K562 (cell line): ENCODE results near the gene RBM4B. TPM values are rescaled to one million over a fixed set of nuclear protein-coding genes. Genes with fewer than 3 reads are reported as not detected.

Experiments used
- COPS2 ChIP-seq: fragments of 450-650 bp; conservative IDR thresholded peaks from 2 replicates; pipeline ENCODE4 v1.6.1; 2016; ENCODE audit warnings: mild to moderate bottlenecking, moderate library complexity
- EP300 ChIP-seq: IDR thresholded peaks from 2 replicates; pipeline ENCODE4 v1.6.1; 2012; ENCODE audit warnings: low read length, improper control_type of control experiment
- ERF ChIP-seq: fragments of 450-650 bp; formaldehyde crosslinking; IDR thresholded peaks from 2 replicates; pipeline ENCODE4 v1.4.0; 2020; ENCODE audit warnings: mild to moderate bottlenecking, mixed read lengths
- GABPA ChIP-seq: fragments of 200-800 bp; sonication (Bioruptor generic); conservative IDR thresholded peaks from 2 replicates; pipeline ENCODE4 v1.6.1; 2016; ENCODE audit warnings: low read depth, missing genetic modification characterization, missing compliant biosample characterization
- HMG20B ChIP-seq: fragments of 250-450 bp; sonication (Bioruptor Pico); IDR thresholded peaks from 2 replicates; pipeline ENCODE4 v1.5.0; 2021; ENCODE audit warnings: mild to moderate bottlenecking
- HOXB6 ChIP-seq: fragments of 250-450 bp; sonication (Bioruptor Pico); IDR thresholded peaks from 2 replicates; pipeline ENCODE4 v1.5.1; 2022; ENCODE audit warnings: mild to moderate bottlenecking, borderline replicate concordance
- MBD2 ChIP-seq: sonication (generic); IDR thresholded peaks from 2 replicates; pipeline ENCODE4 v1.6.1; 2016; ENCODE audit warnings: low read depth, borderline replicate concordance
- NFIX ChIP-seq: fragments of 250-450 bp; sonication (Bioruptor Pico); IDR thresholded peaks from 2 replicates; pipeline ENCODE4 v1.4.0; 2020; ENCODE audit warnings: low read depth, mild to moderate bottlenecking, moderate library complexity
- NRF1 ChIP-seq, 2 experiments: fragments of 450-650 bp; IDR thresholded peaks in 1 of 2; conservative IDR thresholded peaks in 1 of 2; 2 replicates each; pipeline ENCODE4 v1.6.1; 2014; ENCODE audit warnings: mild to moderate bottlenecking in 2 of 2
- PHB2 ChIP-seq: fragments of 450-650 bp; IDR thresholded peaks from 2 replicates; pipeline ENCODE4 v1.6.1; 2017; ENCODE audit warnings: low read depth
- RBFOX2 ChIP-seq: fragments of 200-400 bp; formaldehyde crosslinking; IDR thresholded peaks from 2 replicates; pipeline ENCODE4 v1.6.1; 2017; ENCODE audit warnings: low read depth, mild to moderate bottlenecking, low read length, moderate library complexity
- RNF2 ChIP-seq: sonication (generic); IDR thresholded peaks from 2 replicates; pipeline ENCODE4 v1.6.1; 2016
- STAT5A ChIP-seq: IDR thresholded peaks from 2 replicates; pipeline ENCODE4 v1.6.1; 2012; ENCODE audit warnings: low read length, inconsistent platforms, borderline replicate concordance
- TAF9B ChIP-seq: fragments of 450-650 bp; IDR thresholded peaks from 2 replicates; pipeline ENCODE4 v1.6.1; 2018; ENCODE audit warnings: mild to moderate bottlenecking; ENCODE audit not compliant: partially characterized antibody
- TRIM28 ChIP-seq: fragments of 450-650 bp; IDR thresholded peaks from 2 replicates; pipeline ENCODE4 v1.6.1; 2017
- ZNF253 ChIP-seq: fragments of 250-450 bp; sonication (Bioruptor Pico); conservative IDR thresholded peaks from 2 replicates; pipeline ENCODE4 v1.6.1; 2021; ENCODE audit warnings: mild to moderate bottlenecking
- ZNF354B ChIP-seq: fragments of 250-450 bp; sonication (Bioruptor Pico); IDR thresholded peaks from 2 replicates; pipeline ENCODE4 v1.4.0; 2020
- polyA plus RNA-seq, 8 experiments: library from polyadenylated mRNA; depleted of rRNA in 4 of 8; stranded (reverse) in 5 of 8; unstranded in 3 of 8; fragments of >200 nt; fragmentation: Nextera tagmentation in 2 of 8; fragmentation: Illumina TruSeq in 1 of 8; extraction: Ambion mirVana in 2 of 8; extraction: Trizol in 1 of 8; gene quantifications; 2 replicates each; pipeline versions ENCODE4 v1.2.1 to v1.2.3, GENCODE V29; 2011 to 2014; ENCODE audit warnings: inconsistent platforms in 1 of 8, missing spikeins in 1 of 8
- total RNA-seq, 7 experiments: library from RNA; depleted of rRNA in 6 of 7; stranded (reverse); fragments of >200 nt in 6 of 7; fragmentation: Illumina TruSeq in 2 of 7; extraction: Trizol in 2 of 7; gene quantifications; 2 replicates each; pipeline versions ENCODE4 v1.2.1 to v1.2.3, GENCODE V29; 2011 to 2021; ENCODE audit warnings: low replicate concordance in 1 of 7
- TF ChIP-seq, protein P1 (sequence below): fragments of 450-650 bp; IDR thresholded peaks from 2 replicates; pipeline ENCODE4 v1.6.1; 2018; ENCODE audit not compliant: partially characterized antibody
- TF ChIP-seq, protein P2 (sequence below): fragments of 450-650 bp; formaldehyde crosslinking; IDR thresholded peaks from 2 replicates; pipeline ENCODE4 v1.4.0; 2022; ENCODE audit warnings: missing genetic modification characterization
- TF ChIP-seq, protein P3 (sequence below), 2 experiments: fragments of 450-650 bp in 1 of 2; sonication (generic) in 1 of 2; formaldehyde crosslinking in 1 of 2; IDR thresholded peaks in 1 of 2; conservative IDR thresholded peaks in 1 of 2; 2 replicates each; pipeline versions ENCODE4 v1.6.1 to v1.8.1; 2016 to 2023; ENCODE audit warnings: mild to moderate bottlenecking in 2 of 2, moderate library complexity in 2 of 2, inconsistent platforms in 1 of 2, missing genetic modification reagents in 1 of 2
- TF ChIP-seq, protein P4 (sequence below): sonication (generic); formaldehyde crosslinking; IDR thresholded peaks from 2 replicates; pipeline ENCODE4 v1.8.1; 2023; ENCODE audit warnings: mild to moderate bottlenecking, missing genetic modification reagents

Gene RBM4B
- total and polyA plus RNA-seq, 9 of the 15 experiments (the other 6 are each of a cell fraction or from before 2014, with no cell fraction given) = 14.6 to 39.9 (median 23.3) TPM

DNA sequence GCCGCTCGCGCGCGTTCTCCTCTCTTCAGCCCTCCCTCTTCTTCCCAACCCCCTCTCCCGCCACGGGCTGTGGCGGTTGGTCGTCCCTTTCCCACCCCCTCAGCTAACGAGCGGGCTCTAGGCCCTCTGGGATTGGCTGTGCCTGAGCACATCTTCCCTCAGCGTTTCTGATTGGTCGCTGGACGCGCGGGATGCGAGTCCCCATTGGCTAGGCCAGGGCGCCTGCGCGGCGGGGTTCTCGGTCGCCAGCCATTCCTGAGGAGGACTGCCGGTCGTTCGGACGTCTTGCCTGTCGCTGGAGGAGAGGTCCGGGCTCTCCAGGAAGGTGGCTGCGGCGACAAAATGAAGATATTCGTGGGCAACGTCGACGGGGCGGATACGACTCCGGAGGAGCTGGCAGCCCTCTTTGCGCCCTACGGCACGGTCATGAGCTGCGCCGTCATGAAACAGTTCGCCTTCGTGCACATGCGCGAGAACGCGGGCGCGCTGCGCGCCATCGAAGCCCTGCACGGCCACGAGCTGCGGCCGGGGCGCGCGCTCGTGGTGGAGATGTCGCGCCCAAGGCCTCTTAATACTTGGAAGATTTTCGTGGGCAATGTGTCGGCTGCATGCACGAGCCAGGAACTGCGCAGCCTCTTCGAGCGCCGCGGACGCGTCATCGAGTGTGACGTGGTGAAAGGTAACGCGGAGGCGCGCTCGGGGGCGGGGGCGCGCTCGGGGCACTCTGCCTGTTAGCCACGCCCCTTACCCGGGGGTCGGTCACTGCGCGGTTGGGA is 61.1 kb downstream of the RBM4B start, which contains the start of gene RBM14 (continued):
- TF ChIP-seq, protein P1, sequence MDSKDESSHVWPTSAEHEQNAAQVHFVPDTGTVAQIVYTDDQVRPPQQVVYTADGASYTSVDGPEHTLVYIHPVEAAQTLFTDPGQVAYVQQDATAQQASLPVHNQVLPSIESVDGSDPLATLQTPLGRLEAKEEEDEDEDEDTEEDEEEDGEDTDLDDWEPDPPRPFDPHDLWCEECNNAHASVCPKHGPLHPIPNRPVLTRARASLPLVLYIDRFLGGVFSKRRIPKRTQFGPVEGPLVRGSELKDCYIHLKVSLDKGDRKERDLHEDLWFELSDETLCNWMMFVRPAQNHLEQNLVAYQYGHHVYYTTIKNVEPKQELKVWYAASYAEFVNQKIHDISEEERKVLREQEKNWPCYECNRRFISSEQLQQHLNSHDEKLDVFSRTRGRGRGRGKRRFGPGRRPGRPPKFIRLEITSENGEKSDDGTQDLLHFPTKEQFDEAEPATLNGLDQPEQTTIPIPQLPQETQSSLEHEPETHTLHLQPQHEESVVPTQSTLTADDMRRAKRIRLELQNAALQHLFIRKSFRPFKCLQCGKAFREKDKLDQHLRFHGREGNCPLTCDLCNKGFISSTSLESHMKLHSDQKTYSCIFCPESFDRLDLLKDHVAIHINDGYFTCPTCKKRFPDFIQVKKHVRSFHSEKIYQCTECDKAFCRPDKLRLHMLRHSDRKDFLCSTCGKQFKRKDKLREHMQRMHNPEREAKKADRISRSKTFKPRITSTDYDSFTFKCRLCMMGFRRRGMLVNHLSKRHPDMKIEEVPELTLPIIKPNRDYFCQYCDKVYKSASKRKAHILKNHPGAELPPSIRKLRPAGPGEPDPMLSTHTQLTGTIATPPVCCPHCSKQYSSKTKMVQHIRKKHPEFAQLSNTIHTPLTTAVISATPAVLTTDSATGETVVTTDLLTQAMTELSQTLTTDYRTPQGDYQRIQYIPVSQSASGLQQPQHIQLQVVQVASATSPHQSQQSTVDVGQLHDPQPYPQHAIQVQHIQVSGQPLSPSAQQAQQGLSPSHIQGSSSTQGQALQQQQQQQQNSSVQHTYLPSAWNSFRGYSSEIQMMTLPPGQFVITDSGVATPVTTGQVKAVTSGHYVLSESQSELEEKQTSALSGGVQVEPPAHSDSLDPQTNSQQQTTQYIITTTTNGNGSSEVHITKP = peak; percentile 59
- TF ChIP-seq ZNF354B (CRISPR knock-in tag) = no peak
- TF ChIP-seq COPS2 = no peak
- TF ChIP-seq, protein P2, sequence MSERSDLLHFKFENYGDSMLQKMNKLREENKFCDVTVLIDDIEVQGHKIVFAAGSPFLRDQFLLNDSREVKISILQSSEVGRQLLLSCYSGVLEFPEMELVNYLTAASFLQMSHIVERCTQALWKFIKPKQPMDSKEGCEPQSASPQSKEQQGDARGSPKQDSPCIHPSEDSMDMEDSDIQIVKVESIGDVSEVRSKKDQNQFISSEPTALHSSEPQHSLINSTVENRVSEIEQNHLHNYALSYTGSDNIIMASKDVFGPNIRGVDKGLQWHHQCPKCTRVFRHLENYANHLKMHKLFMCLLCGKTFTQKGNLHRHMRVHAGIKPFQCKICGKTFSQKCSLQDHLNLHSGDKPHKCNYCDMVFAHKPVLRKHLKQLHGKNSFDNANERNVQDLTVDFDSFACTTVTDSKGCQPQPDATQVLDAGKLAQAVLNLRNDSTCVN = no peak
- peak; percentile 99 for TF ChIP-seq RBFOX2
- 0 out of 2 replicates have a peak, but pooled peaks have one; percentile 62 for TF ChIP-seq HMG20B
- peak; percentile 66 for TF ChIP-seq EP300
- 0 out of 2 replicates have a peak, but pooled peaks have one; percentile 48 for TF ChIP-seq GABPA (tag)
- TF ChIP-seq, protein P3, sequence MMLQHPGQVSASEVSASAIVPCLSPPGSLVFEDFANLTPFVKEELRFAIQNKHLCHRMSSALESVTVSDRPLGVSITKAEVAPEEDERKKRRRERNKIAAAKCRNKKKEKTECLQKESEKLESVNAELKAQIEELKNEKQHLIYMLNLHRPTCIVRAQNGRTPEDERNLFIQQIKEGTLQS (IDR thresholded peaks at IDR 0.05) = peak; percentile 32
- TF ChIP-seq, protein P3 (CRISPR knock-in tag; conservative IDR thresholded peaks at IDR 0.05) = 0 out of 2 replicates have a peak, but pooled peaks have one; percentile 10
- TF ChIP-seq, protein P4, sequence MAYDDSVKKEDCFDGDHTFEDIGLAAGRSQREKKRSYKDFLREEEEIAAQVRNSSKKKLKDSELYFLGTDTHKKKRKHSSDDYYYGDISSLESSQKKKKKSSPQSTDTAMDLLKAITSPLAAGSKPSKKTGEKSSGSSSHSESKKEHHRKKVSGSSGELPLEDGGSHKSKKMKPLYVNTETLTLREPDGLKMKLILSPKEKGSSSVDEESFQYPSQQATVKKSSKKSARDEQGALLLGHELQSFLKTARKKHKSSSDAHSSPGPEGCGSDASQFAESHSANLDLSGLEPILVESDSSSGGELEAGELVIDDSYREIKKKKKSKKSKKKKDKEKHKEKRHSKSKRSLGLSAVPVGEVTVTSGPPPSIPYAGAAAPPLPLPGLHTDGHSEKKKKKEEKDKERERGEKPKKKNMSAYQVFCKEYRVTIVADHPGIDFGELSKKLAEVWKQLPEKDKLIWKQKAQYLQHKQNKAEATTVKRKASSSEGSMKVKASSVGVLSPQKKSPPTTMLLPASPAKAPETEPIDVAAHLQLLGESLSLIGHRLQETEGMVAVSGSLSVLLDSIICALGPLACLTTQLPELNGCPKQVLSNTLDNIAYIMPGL = peak; percentile 52; the same call in 1 of the 2 replicates
- TF ChIP-seq PHB2 = no peak
- TF ChIP-seq HOXB6 (CRISPR knock-in tag) = no peak
- no peak for TF ChIP-seq NFIX (CRISPR knock-in tag)
- peak; percentile 97 for TF ChIP-seq TAF9B
- no peak for TF ChIP-seq STAT5A
- TF ChIP-seq NRF1 (conservative IDR thresholded peaks at IDR 0.05 in 1 of 2, IDR thresholded peaks at IDR 0.05 in 1 of 2) = peak; percentile 98
- peak; percentile 84 for TF ChIP-seq RNF2
- 0 out of 2 replicates have a peak, but pooled peaks have one; percentile 12 for TF ChIP-seq TRIM28
- TF ChIP-seq MBD2 = peak; percentile 98
- peak; percentile 74 for TF ChIP-seq ERF (CRISPR knock-in tag)
- TF ChIP-seq ZNF253 (CRISPR knock-in tag) = no peak
